Measurements from ENCODE around the gene SPG7.
"Not testable (repeated sequence)": the region's sequence is repeated elsewhere in the genome, so short reads cannot be mapped to it uniquely, and the experiment has no call there.

Gene SPG7

GRCh38 chr16:89507834-89508590, at the start of gene SPG7:
SPG7 (plus strand) TSS chr16:89508403; CDS start chr16:89508418, 15 bp downstream.
- peak; percentile 78 to 82 for DNase-seq (ENCODE audit: low read depth in 2 of 2)

- no peak for DNase-seq (ENCODE audit: low read depth in 2 of 2)
These were observed 49.7 kb upstream of the SPG7 start for GRCh38 chr16:89458551-89458950.

GRCh38 chr16:89458967-89459366, 49.2 kb upstream of the SPG7 start:
- no peak for DNase-seq (ENCODE audit: low read depth in 2 of 2)

- DNase-seq (ENCODE audit: low read depth in 2 of 2) = no peak
These were observed 47.6 kb upstream of the SPG7 start for GRCh38 chr16:89460556-89460955.

GRCh38 chr16:89461890-89462289, 46.3 kb upstream of the SPG7 start:
- not testable (repeated sequence) for DNase-seq (ENCODE audit: low read depth in 2 of 2)

GRCh38 chr16:89462639-89463038, 45.6 kb upstream of the SPG7 start:
- DNase-seq (ENCODE audit: low read depth in 2 of 2) = not testable (repeated sequence)

GRCh38 chr16:89463312-89463711, 44.9 kb upstream of the SPG7 start:
- not testable (repeated sequence) for DNase-seq (ENCODE audit: low read depth in 2 of 2)

- DNase-seq (ENCODE audit: low read depth in 2 of 2) = no peak
These were observed 41.3 kb upstream of the SPG7 start for GRCh38 chr16:89466920-89467319.

GRCh38 chr16:89467382-89467781, 40.8 kb upstream of the SPG7 start:
- no peak for DNase-seq (ENCODE audit: low read depth in 2 of 2)

- no peak for DNase-seq (ENCODE audit: low read depth in 2 of 2)
These were observed 35.5 kb upstream of the SPG7 start for GRCh38 chr16:89472711-89473075.

GRCh38 chr16:89473136-89473712, 35.0 kb upstream of the SPG7 start:
- DNase-seq (ENCODE audit: low read depth in 2 of 2) = no peak

GRCh38 chr16:89473791-89474414, 34.3 kb upstream of the SPG7 start:
- DNase-seq (ENCODE audit: low read depth in 2 of 2) = no peak

- DNase-seq (ENCODE audit: low read depth in 2 of 2) = no peak
These were observed 33.1 kb upstream of the SPG7 start for GRCh38 chr16:89475144-89475543.

- DNase-seq (ENCODE audit: low read depth in 2 of 2) = no peak
These were observed 31.8 kb upstream of the SPG7 start for GRCh38 chr16:89476379-89476778.

- DNase-seq (ENCODE audit: low read depth in 2 of 2) = no peak
These were observed 31.4 kb upstream of the SPG7 start for GRCh38 chr16:89476811-89477261.

- no peak for DNase-seq (ENCODE audit: low read depth in 2 of 2)
These were observed 29.5 kb upstream of the SPG7 start for GRCh38 chr16:89478576-89479221.

GRCh38 chr16:89481356-89481955, 26.7 kb upstream of the SPG7 start:
- DNase-seq (ENCODE audit: low read depth in 2 of 2) = no peak

GRCh38 chr16:89482150-89482816, 25.9 kb upstream of the SPG7 start:
- no peak for DNase-seq (ENCODE audit: low read depth in 2 of 2)

GRCh38 chr16:89482817-89483205, 25.4 kb upstream of the SPG7 start:
- no peak for DNase-seq (ENCODE audit: low read depth in 2 of 2)

- DNase-seq (ENCODE audit: low read depth in 2 of 2) = no peak
These were observed 24.1 kb upstream of the SPG7 start for GRCh38 chr16:89484041-89484501.

GRCh38 chr16:89484923-89485679, 23.1 kb upstream of the SPG7 start:
- no peak for DNase-seq (ENCODE audit: low read depth in 2 of 2)
